HG02623 (cell line): ENCODE results near the gene TSPAN5.
"Not testable (repeated sequence)": the region's sequence is repeated elsewhere in the genome, so short reads cannot be mapped to it uniquely, and the experiment has no call there.

Experiments used
- ATAC-seq: cut with Tn5 transposase; IDR thresholded peaks from one replicate; pipeline ENCODE4 v1.9.1; 2021; ENCODE audit warnings: moderate library complexity; ENCODE audit not compliant: unreplicated experiment

Gene TSPAN5

DNA sequence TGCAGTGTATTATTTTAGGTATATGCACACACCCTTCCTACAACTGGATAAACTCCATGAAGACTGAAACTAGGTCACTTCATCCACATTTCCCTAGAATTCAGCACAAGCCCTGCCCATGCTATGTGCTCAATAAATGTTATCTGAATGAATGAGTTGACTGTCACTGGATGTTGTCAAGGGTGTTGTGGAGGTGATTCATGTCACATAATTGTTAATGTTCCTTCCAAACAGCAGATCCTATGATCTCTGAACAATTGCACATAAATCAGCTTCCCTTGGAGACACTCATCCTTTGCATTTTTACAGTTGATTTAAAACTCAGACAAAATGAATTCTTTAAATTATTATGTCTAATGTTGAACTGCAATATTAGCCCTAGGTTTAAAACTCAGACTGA lies 154.7 kb downstream of the TSPAN5 start:
- ATAC-seq: no peak

DNA sequence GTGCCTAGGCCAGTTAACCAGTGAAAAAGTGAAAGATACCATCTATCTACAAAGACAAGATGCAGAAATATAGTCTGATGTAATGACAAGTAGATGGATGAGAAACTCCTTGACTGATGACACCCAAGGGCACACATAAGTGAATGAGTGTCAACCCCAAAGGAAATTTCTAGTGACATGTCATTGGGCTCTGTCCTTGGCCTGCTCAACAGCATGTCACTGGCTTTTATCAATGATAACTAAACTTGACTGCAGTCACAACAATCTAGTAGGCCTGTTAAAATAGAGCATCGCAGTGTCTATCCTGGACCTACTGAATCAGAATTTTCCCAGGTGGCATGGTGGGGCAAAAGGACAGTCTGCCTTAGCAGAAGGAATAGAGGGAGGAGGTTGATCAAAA lies 155.8 kb downstream of the TSPAN5 start:
- ATAC-seq: no peak

DNA sequence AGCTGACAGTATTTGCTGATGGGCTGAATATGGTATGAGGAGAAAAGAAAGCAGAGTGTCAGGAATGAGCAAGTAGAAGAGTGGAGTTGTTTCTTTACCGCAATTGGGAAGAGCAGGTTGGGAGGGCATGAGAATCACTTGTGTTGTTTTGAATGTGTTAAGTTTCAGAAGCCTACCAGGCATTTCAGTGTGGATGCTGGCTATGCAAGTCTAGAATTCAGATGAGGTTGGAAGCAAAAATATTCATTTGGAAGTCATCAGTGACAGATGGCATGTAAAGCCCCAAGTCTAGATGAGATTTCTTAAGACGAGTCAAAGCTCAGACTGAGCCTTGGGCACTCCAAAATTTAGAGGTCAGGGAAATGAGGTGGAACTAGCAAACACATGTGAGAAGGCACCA lies 156.4 kb downstream of the TSPAN5 start:
- ATAC-seq: no peak

DNA sequence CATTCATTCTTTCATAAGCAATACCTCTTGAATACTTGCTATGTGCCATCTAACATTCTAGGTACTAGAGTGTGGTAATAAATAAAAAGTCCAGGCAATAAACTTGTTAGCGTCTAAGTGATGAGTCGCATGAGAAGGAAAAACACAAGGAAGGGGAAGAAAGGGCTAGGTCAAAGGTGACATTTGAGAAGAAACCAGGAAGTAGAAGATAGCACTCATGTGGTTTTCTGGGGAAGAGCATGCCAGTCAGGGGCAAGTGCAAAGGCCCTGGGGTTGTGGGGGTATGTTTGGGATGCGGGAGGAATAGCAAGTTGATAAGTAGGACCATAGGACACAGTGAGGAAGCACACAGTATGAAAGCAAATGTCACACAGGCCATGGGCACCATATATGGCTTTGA lies 157.0 kb downstream of the TSPAN5 start:
- ATAC-seq: no peak

DNA sequence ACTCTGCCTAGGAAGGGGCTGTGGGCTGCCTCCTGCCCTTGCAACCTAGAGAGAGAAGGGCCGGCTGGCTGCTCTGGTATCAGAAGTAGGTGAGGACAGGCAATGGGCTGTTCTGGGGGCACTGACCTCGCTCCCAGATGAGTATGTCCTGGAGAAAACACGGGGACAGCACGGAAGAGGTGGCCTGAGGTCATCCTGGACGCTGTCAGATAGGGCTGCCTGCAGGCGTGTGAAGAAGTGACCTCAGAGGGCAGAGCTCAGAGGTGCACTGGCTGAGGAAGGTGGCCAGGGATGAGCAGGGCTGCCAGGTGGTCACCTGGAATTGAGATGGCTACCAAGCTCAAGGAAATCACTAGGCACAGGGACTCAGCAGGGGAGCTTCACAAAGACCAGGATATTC lies 159.6 kb downstream of the TSPAN5 start:
- no peak for ATAC-seq

DNA sequence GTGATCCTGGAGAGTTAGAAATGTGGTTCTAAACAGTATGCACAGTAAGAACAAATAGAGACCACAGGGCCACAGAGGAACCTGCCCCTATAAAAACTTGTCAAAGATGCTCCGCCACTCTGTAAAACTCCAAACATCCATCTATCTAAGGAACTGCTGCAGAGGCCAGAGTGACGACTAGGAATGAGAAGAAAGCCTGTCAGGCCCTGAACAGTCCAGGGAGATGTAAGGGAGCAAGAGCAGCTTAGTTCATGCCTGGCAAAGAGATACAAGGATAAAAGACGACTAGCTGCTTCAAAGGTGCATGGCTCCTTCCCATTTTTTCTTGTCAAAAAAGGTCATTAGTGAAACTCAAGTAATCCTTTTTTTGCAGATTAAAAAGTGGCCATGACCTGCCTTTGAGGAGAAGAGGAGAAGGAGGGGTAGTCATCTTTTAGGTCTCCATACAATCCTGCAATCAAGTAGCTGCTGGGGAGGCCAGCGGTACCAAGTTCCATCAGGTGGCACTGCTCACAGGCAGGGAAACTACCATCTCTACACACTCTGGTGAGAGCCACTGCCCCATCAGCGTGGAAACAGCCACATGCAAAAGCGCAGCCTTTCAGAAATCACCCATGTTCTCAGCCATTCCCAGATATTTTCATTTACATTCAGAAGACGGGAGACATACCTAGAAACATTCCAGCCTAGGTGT lies 162.1 kb downstream of the TSPAN5 start:
- ATAC-seq: no peak

DNA sequence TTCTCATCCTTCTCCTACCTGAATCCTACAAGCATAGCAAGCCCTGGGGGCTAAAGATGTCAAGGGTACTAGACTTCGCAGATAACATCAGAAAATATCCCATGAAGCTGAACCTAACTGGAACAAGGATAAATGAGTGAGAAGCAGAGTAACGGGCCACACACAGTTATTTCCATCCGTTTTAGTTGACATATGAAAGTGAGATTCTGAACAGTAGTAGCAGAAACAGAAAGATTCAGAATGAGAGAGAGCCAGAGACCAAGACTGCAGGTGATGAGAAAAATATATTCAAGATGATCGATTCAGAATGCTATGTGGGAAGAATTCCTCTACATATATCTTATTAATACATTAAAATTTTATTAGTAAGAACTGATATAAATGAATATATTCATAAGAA lies 165.1 kb downstream of the TSPAN5 start:
- peak; percentile 73 for ATAC-seq

DNA sequence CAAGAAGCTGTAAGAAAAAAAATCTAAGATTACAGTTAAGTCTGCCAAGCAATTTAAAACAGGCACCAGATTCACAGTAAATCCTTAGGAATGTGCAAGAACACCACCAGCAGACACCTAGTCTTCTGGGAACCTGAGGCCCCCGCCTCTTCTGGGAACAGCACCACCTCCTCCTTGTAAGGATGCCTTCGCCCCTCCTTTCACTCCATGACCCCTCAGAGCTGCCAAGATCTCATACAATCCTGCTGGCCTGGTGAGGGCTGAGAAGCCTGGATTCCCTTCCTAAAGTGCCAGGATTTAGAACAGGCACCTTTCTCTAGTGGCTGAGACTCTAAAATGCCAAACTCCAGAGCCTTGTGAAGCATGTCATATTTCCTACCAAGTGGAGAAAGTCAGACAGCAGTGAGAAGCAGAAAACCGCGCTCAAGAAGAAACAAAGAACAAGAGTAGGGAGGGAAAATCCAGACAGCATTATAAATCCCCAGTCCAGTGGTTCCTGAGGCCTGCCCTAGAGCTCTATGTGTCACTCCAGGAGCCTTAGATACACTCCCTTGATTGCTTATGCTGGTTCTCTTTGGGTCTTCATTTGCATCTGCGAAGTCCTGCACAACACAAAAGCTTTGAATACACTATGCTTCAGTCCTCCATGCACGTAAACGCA lies 166.4 kb downstream of the TSPAN5 start:
- no peak for ATAC-seq

DNA sequence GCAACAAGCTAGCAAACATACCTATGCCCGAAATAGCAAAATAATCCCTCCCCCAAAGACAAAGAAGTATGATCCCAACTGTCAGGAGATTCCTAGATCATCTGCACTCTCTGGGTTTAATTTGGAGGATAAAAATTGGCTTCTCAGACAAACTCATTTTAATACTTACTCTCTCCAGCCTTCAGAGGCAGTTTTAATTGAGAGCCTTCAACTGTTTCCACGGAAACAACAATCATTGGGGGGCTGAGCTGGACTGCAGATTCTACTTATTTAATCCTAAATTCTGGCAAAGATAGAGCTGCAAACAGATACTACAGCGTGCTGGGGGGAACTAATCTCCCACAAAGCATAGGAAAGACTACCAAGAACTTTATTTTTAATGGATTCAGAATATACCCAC lies 168.2 kb downstream of the TSPAN5 start:
- ATAC-seq: no peak

DNA sequence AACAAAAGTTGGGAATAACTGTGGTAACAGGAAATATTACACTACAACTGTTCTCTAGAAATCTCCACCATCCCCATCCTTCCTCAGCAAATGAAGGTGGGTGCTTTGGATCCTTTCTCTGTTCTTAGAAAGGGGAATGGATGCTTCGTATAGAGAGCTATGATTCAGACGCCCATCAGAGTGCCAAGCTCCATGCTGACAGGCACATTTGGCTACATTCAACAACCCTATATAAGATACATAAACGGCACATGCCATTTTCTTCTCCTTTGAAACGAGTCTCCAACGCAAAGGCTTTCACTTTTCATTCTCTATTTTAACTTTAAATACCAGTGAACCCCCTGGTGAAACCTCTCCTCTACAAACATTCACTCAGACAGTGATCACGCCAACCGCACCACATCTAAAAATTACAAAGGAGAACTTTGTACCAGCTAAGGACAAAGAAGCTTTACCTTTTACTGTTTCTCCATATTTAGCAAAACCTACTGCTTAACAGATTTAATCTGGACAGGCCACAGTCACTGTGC lies 172.5 kb downstream of the TSPAN5 start:
- ATAC-seq: no peak

DNA sequence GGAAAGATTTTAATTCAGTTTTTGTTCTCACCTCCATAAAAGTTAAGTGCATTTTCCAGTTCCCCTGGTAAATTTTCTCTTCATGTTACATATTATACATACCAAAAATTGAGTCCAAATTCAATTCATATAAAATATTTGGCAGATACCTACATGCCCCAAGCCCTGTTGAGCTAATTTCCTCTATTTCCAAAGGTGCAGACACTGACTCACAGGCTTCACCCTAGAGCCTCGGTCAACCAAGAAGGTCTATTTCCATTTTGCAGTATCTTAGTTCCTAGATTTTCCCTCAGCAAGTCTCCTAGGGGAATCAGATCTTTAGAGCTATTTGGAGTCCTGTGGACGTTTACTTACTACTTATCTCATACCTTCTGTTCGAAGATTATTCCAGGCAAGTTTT lies 174.4 kb downstream of the TSPAN5 start:
- ATAC-seq: no peak

DNA sequence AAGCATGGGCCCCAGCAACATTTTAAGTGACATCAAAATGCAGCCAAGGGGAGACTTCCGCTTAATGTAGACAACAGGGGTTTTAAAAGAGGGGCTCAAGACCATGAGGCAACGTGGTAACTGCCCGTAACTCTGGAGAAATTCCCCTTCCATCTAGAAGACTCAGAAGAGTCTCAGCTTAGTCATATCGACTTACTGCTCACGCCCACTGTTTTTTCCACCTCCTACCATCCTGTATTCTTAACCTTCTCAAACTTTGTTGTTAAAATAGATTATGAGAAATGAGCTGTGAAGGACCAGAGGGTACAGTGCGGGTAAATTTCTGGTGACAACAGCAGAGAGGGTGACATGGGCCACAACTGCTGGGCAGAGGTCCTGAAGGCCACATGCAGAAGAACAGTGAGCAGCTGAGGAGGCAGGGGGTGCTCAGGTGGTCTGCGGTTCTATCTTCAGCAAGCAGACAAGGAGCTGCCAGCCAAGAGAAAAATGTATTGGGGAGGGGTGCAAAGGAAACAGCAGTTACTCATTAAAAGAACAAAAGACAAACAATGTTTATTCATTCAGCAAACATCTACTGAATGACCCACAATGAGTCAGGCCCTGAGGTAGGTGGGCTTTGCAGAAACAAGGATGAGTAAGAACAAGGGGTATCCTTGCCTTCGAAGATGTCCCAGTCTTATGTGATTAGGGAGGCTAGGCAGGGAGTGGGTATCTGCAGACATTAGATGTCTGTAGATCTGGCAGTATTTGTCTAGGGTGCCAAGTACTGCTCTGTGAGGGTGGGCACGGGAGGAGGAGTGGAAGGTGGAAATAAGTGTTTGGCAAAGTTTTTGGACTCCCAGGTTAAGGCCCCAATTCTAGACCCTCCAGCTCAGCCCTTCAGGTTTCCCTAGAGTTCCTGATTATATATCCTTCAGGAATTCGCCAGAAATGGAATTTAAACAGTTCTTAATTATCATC lies 175.3 kb downstream of the TSPAN5 start:
- peak; percentile 95 for ATAC-seq

DNA sequence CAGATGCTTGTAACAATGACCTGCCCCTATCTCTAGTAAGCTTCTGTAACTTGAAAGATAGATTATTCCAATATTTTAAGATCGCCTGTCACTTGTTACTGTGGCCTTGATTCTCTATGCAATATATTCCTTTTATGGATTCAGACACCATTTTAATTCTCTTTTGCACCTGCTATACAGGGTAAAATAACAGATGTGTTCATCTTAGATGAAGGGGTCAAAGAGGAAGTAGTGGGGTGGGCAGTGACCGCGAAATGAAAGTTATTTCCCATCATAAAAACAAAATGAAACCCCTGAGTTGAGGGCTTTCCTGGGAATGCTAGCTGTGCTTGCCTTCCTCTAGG lies 175.9 kb downstream of the TSPAN5 start:
- peak; percentile 18 for ATAC-seq

DNA sequence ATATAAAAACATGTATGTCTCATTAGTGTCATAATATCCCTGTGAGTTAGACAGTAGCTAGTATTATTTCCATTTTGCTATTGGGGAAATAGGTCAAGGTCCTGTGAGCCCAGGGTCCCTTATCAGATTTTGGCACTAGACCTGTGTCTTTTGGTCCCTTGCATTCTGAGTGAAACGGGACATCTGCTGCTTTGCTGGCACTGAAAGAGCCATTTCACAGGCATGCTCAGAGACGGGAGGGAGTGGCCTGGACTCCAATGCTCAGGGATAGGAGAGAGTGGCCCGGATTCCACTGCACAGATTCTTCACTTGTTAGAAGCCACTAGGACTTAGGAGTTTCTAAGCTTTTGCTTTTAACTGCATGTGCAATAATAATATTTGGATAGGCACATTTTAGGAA lies 177.2 kb downstream of the TSPAN5 start:
- ATAC-seq: no peak

DNA sequence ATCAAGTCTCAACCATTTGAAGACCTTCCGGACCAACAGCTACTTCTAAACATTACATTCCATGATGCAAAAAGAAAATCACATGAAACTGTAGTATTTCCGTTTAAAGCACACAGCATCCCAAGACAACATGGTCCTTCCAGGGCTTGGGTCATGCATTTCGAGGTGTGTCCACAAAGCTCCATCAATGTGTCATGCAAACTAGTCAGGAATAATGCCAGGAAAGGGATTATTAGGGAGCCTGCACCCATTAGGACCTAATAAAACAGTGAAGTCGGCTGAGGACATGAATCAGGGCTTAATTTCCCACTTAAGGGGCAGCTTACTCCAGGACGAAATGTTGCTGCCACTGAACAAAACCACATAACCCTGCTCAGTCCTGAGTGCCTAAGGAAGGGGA lies 177.9 kb downstream of the TSPAN5 start:
- ATAC-seq: no peak

DNA sequence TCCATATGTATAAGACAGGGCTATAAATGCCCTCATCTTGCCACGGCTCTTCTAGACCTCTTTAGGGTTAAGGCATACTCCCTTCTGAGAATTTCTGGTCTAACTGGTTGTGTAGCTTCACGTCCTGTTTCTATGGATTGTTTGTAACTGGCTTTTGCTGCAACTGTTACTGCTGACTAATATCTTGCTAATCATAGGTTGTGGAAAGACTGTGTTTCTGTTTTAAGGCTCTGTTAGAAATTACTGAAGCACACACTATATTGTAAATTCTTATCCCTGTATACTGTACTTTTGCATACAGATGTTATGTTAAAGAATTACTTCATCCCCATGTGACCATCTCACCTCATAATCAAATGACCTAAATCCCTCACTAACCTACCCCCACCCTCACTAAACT lies 178.8 kb downstream of the TSPAN5 start:
- not testable (repeated sequence) for ATAC-seq

DNA sequence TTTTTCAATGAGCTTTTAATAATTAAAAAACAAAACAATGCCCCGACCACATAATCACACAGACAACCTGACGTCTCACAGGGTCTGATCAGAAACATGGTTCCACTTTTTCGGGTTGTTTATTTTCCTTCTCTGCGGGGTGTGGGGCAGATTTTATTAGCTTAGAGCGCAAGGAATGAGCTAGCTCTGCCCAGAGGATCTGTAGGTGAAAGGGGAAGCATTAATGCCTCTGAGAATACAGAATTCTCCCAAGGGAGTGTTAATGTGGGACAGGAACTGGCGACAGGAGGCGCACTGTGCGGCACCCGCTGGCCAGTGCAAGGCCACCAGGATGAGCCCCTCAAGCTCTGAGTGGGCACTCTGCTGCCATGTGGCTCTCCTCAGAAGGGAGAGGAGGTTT lies 181.5 kb downstream of the TSPAN5 start:
- ATAC-seq: no peak

DNA sequence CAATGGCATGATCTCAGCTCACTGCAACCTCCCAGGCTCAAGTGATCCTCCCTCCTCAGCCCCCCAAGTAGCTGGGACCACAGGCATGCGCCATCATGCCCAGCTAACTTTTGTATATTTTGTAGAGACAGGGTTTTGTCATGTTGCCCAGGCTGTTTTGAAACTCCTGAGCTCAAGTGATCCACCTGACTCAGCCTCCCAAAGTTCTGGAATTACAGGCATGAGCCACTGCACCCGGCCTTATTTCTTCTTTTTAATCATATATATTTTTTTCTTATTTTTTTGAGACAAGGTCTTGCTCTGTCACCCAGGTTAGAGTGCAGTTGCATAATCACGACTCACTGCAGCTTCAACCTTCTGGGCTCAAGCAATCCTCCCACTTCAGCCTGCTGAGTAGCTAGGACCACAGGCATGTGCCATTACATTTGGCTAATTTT lies 184.0 kb downstream of the TSPAN5 start:
- ATAC-seq: no peak

DNA sequence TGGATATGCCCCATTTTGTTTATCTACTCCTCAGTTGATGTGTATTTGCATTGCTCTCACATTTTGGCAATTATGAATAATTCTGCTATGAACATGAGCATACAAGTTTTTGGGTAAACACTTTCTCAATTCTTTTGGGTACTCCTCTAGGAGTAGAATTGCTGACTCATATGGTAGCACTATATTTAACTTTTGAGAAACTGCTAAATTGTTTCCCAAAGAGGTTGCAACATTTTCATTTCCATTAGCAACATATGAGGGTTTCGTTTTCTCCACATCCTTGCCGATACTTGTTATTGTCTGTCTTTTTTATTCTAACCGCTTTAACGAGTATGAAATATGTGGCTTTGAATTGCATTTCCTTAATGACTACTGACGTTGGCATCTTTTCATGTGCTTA lies 185.4 kb downstream of the TSPAN5 start:
- no peak for ATAC-seq

DNA sequence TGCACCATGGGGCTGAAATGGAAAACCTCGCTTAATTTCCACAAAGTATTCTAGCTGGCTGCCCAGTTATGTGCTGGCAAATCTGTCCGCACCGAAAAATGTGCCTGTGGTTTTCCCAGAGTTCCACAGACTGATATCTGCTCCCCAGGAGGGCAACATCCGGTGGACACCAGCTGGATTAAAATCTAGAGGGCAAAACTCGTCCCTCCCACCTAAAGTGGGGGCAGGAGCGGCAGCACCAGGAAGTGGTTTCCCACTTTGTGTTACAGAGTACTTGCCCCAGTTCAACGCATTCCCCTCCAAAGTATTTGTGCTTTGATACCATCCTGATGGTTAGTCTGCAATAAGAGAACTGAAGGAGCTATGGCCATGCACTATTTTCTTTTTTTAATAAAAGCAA lies 187.6 kb downstream of the TSPAN5 start:
- no peak for ATAC-seq

DNA sequence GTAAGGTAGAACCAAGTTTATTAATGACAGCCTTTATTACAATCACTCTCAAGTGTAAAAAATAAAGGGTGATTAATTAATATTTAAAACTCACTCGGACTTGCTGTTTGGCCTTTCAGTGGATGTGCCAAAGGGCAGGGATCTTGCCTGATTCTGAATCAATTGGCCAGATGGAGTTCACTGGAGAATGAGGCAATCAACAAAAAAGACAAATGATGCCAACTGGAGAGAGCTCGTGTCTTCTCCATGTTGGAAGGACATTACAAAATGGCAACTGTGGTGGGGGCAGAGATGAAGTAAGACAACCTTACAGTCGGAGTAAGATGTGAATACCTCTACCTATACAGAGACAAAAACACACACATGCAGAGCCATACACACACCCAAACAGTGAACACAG lies 188.0 kb downstream of the TSPAN5 start:
- ATAC-seq: no peak

DNA sequence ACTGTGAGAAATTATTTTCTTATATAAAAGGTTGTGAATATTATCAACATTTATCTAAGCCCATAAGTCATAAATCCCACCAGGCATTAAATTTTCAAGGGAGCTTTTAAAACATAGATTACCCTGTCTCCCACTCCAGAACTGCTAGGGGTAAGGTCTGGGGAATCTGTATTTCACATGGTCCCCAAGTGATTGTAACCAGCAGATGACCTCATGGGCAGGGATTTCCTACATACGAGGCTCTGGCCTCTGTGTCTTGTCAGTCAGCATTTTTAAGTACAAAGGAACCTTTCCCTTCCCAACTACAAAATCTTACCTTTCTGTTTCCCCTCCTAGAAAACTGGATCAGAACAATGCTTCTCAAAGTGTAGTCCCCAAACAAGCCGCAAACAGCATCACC lies 188.6 kb downstream of the TSPAN5 start:
- ATAC-seq: no peak
